HG03439 (cell line): ENCODE results near the gene FUT8.
"Not testable (repeated sequence)": the region's sequence is repeated elsewhere in the genome, so short reads cannot be mapped to it uniquely, and the experiment has no call there.

Source experiments
- ATAC-seq: cut with Tn5 transposase; IDR thresholded peaks from one replicate; pipeline ENCODE4 v1.9.1; 2021; ENCODE audit warnings: mild to moderate bottlenecking, moderate library complexity; ENCODE audit not compliant: unreplicated experiment

Gene FUT8

GRCh38 chr14:65604535-65604934 is 192.0 kb downstream of the FUT8 start:
- ATAC-seq, result no peak

GRCh38 chr14:65604936-65605335 is 192.4 kb downstream of the FUT8 start:
- ATAC-seq, result no peak

GRCh38 chr14:65606460-65606859 is 193.9 kb downstream of the FUT8 start:
- no peak for ATAC-seq

GRCh38 chr14:65613131-65613650 is 200.7 kb downstream of the FUT8 start:
- ATAC-seq, result no peak

GRCh38 chr14:65618996-65619395 is 206.5 kb downstream of the FUT8 start:
- no peak for ATAC-seq

GRCh38 chr14:65620195-65620594 is 207.7 kb downstream of the FUT8 start:
- no peak for ATAC-seq

GRCh38 chr14:65622703-65623102 is 210.2 kb downstream of the FUT8 start:
- ATAC-seq, result no peak

- no peak for ATAC-seq
Measured at GRCh38 chr14:65623759-65624158, 211.2 kb downstream of the FUT8 start.

GRCh38 chr14:65627315-65627714 is 214.8 kb downstream of the FUT8 start:
- no peak for ATAC-seq

GRCh38 chr14:65628664-65629063 is 216.1 kb downstream of the FUT8 start:
- ATAC-seq, result no peak

GRCh38 chr14:65631040-65631439 is 218.5 kb downstream of the FUT8 start:
- ATAC-seq, result no peak

- ATAC-seq, result no peak
Measured at GRCh38 chr14:65632487-65632886, 220.0 kb downstream of the FUT8 start.

- not testable (repeated sequence) for ATAC-seq
Measured at GRCh38 chr14:65633666-65634065, 221.1 kb downstream of the FUT8 start.

GRCh38 chr14:65637780-65638179 is 225.2 kb downstream of the FUT8 start:
- peak; percentile 87 for ATAC-seq

- ATAC-seq, result no peak
Measured at GRCh38 chr14:65639216-65639615, 226.7 kb downstream of the FUT8 start.

- no peak for ATAC-seq
Measured at GRCh38 chr14:65650826-65651225, 238.3 kb downstream of the FUT8 start.

GRCh38 chr14:65656554-65656953 is 244.0 kb downstream of the FUT8 start:
- ATAC-seq, result no peak

GRCh38 chr14:65658202-65658601 is 245.7 kb downstream of the FUT8 start:
- no peak for ATAC-seq

GRCh38 chr14:65661865-65662264 is 249.3 kb downstream of the FUT8 start:
- no peak for ATAC-seq

- ATAC-seq, result no peak
Measured at GRCh38 chr14:65664436-65664835, 251.9 kb downstream of the FUT8 start.

- ATAC-seq, result no peak
Measured at GRCh38 chr14:65676361-65677014, 264.0 kb downstream of the FUT8 start.

GRCh38 chr14:65685572-65685971 is 273.0 kb downstream of the FUT8 start:
- ATAC-seq, result no peak

- no peak for ATAC-seq
Measured at GRCh38 chr14:65686761-65687160, 274.2 kb downstream of the FUT8 start.
